ENCODE measurements around the gene PRRX2.

The PRRX2 gene

DNA sequence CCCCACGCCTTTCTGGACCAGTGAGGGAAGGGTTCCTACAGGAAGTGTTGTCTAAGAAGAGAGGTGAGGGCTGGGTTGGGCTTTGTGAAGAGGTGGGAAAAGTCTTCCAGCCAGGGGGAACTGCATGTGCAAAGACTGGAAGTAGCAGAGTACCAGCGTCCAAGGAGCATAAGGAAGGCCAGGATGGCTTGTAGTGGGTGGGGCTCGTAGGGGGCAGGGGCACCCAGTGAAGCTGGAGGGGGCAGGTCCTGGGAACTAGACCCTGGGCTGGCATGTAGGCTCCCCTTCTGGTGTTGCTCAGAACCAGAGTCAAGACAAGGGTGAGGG lies 20.4 kb downstream of the PRRX2 start:
- TF ChIP-seq TOX (CRISPR knock-in tag; IDR thresholded peaks at IDR 0.05; ENCODE audit: borderline replicate concordance) (no peak), PPARA (CRISPR knock-in tag; IDR thresholded peaks at IDR 0.05; ENCODE audit: borderline replicate concordance) (no peak)
- TF ChIP-seq, protein P1, sequence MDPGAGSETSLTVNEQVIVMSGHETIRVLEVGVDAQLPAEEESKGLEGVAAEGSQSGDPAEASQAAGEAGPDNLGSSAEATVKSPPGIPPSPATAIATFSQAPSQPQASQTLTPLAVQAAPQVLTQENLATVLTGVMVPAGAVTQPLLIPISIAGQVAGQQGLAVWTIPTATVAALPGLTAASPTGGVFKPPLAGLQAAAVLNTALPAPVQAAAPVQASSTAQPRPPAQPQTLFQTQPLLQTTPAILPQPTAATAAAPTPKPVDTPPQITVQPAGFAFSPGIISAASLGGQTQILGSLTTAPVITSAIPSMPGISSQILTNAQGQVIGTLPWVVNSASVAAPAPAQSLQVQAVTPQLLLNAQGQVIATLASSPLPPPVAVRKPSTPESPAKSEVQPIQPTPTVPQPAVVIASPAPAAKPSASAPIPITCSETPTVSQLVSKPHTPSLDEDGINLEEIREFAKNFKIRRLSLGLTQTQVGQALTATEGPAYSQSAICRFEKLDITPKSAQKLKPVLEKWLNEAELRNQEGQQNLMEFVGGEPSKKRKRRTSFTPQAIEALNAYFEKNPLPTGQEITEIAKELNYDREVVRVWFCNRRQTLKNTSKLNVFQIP (CRISPR knock-in tag; IDR thresholded peaks at IDR 0.05; ENCODE audit: borderline replicate concordance, low read depth) = no peak
- ATAC-seq = no peak

DNA sequence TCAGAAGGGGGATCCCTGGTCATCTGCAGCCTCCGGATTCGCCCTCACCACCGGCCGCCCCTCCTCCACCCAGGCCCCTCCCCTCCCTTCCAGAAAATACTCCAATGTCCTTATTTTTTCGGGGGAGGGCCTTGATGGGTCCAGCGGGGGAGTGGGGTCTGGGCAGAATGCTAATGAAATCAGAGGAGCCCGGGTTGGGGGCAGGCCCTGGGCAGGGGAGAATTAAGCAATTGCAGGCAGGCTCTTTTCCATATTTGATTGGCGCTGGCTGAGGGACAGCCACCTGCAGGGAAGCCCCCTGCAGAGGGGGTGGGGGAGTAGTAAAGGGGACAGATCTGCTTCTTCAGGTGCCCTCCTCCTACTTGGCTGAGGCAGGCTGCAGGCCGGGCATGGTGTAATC lies 21.3 kb downstream of the PRRX2 start:
- TF ChIP-seq, protein P1 (CRISPR knock-in tag; IDR thresholded peaks at IDR 0.05; ENCODE audit: borderline replicate concordance, low read depth) = no peak
- TF ChIP-seq TCF4 (CRISPR knock-in tag; IDR thresholded peaks at IDR 0.05; ENCODE audit: borderline replicate concordance) (no peak), BACH2 (CRISPR knock-in tag; IDR thresholded peaks at IDR 0.05; ENCODE audit: borderline replicate concordance) (no peak), ZC3H10 (CRISPR knock-in tag; IDR thresholded peaks at IDR 0.05) (no peak)
- no peak for ATAC-seq

DNA sequence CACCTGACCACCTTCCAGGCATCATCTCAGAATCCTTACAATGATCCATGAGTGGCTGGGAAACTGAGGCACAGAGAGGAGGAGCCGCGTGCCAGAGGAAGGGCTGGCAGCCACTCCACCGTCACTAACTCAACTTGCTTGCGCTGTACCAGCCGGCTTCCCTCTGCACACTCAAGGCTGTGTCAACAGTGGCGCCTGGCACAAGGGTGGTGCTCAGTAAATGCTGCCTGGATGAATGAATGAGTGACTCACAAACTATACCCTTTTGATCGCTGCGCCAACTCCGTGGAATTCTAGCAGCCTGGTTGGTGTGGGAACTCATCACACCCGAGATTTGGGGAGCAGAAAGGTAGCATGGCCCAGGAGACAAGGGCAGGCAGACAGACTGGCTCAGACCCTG lies 21.9 kb downstream of the PRRX2 start:
- no peak for ATAC-seq
- no peak for TF ChIP-seq CSDC2 (CRISPR knock-in tag; IDR thresholded peaks at IDR 0.05)
- TF ChIP-seq, protein P1 (CRISPR knock-in tag; IDR thresholded peaks at IDR 0.05; ENCODE audit: borderline replicate concordance, low read depth) = no peak
- TF ChIP-seq RARB (CRISPR knock-in tag; IDR thresholded peaks at IDR 0.05) = no peak

DNA sequence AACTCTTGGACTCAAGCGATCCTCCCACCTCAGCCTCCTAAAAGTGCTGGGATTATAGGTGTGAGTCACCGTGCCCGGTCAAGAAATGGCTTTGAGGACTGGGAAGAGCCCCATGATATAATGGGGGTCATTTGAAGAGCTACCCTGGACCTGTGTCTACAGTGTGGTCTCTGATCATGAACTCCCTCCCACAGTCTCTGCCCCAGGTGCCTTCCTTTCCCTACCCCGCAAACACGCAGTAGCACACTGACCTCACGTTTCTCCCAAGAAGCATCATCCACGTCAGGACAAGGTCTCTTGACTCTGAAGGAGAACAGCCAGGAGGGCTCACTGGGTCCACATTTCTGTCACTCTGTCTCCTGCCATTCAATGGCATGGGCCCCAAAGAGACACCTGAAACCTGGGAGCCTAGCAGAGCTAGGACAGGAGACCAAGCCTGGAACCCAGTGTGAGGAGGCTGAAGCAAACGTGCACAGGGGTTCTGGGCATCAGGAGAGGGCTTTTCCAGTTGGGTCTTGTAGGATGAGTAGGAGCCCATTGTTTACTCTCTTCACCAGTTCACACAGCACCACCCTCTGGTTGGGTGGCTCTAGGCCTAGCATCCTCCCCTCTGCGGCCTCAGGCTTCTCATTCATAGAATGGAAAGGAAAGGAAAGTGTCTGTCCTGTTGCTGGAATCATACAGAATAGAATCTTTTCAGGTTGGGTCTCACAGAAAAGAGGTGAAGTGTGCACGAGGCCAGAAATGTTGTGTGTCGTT lies 23.0 kb downstream of the PRRX2 start:
- TF ChIP-seq, protein P2, sequence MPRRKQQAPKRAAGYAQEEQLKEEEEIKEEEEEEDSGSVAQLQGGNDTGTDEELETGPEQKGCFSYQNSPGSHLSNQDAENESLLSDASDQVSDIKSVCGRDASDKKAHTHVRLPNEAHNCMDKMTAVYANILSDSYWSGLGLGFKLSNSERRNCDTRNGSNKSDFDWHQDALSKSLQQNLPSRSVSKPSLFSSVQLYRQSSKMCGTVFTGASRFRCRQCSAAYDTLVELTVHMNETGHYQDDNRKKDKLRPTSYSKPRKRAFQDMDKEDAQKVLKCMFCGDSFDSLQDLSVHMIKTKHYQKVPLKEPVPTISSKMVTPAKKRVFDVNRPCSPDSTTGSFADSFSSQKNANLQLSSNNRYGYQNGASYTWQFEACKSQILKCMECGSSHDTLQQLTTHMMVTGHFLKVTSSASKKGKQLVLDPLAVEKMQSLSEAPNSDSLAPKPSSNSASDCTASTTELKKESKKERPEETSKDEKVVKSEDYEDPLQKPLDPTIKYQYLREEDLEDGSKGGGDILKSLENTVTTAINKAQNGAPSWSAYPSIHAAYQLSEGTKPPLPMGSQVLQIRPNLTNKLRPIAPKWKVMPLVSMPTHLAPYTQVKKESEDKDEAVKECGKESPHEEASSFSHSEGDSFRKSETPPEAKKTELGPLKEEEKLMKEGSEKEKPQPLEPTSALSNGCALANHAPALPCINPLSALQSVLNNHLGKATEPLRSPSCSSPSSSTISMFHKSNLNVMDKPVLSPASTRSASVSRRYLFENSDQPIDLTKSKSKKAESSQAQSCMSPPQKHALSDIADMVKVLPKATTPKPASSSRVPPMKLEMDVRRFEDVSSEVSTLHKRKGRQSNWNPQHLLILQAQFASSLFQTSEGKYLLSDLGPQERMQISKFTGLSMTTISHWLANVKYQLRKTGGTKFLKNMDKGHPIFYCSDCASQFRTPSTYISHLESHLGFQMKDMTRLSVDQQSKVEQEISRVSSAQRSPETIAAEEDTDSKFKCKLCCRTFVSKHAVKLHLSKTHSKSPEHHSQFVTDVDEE (CRISPR knock-in tag; IDR thresholded peaks at IDR 0.05) = no peak
- TF ChIP-seq, protein P3, sequence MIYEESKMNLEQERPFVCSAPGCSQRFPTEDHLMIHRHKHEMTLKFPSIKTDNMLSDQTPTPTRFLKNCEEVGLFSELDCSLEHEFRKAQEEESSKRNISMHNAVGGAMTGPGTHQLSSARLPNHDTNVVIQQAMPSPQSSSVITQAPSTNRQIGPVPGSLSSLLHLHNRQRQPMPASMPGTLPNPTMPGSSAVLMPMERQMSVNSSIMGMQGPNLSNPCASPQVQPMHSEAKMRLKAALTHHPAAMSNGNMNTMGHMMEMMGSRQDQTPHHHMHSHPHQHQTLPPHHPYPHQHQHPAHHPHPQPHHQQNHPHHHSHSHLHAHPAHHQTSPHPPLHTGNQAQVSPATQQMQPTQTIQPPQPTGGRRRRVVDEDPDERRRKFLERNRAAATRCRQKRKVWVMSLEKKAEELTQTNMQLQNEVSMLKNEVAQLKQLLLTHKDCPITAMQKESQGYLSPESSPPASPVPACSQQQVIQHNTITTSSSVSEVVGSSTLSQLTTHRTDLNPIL (CRISPR knock-in tag; IDR thresholded peaks at IDR 0.05; ENCODE audit: low read depth) = no peak
- no peak for TF ChIP-seq ZNF565 (CRISPR knock-in tag; conservative IDR thresholded peaks at IDR 0.05; ENCODE audit: low read depth)
- TF ChIP-seq ZFP3 (CRISPR knock-in tag; IDR thresholded peaks at IDR 0.05) = peak; percentile 96
- no peak for ATAC-seq

DNA sequence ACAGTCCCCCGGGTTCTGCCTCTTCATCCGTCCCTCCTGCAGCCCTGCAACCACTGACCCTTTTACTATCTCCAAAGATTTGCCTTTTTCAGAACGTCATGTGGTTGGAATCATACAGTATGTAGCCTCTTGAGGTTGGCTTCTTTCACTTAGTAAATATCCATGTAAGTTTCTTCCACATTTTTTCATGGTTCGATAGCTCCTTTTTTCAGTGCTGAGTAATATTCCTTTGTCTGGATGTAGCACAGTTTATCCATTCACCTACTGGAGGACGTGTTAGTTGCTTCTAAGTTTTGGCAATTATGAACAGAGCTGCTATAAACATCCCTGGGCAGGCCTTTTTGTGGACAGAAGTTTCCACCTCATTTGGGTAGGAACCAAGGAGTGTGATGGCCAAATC lies 27.1 kb downstream of the PRRX2 start:
- no peak for ATAC-seq
- TF ChIP-seq OSR1 (CRISPR knock-in tag; IDR thresholded peaks at IDR 0.05) (no peak), BACH2 (CRISPR knock-in tag; IDR thresholded peaks at IDR 0.05; ENCODE audit: borderline replicate concordance) (no peak), RARB (CRISPR knock-in tag; IDR thresholded peaks at IDR 0.05) (no peak), ISL1 (CRISPR knock-in tag; IDR thresholded peaks at IDR 0.05) (no peak), PPARA (CRISPR knock-in tag; IDR thresholded peaks at IDR 0.05; ENCODE audit: borderline replicate concordance) (no peak), ARNTL (CRISPR knock-in tag; IDR thresholded peaks at IDR 0.05; ENCODE audit: borderline replicate concordance, low read depth) (no peak), ZNF70 (CRISPR knock-in tag; IDR thresholded peaks at IDR 0.05) (no peak), CSDC2 (CRISPR knock-in tag; IDR thresholded peaks at IDR 0.05) (no peak), GLIS3 (CRISPR knock-in tag; IDR thresholded peaks at IDR 0.05) (no peak)
- TF ChIP-seq, protein P4, sequence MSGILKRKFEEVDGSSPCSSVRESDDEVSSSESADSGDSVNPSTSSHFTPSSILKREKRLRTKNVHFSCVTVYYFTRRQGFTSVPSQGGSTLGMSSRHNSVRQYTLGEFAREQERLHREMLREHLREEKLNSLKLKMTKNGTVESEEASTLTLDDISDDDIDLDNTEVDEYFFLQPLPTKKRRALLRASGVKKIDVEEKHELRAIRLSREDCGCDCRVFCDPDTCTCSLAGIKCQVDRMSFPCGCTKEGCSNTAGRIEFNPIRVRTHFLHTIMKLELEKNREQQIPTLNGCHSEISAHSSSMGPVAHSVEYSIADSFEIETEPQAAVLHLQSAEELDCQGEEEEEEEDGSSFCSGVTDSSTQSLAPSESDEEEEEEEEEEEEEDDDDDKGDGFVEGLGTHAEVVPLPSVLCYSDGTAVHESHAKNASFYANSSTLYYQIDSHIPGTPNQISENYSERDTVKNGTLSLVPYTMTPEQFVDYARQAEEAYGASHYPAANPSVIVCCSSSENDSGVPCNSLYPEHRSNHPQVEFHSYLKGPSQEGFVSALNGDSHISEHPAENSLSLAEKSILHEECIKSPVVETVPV (CRISPR knock-in tag; IDR thresholded peaks at IDR 0.05) = no peak
- TF ChIP-seq, protein P1 (CRISPR knock-in tag; IDR thresholded peaks at IDR 0.05; ENCODE audit: borderline replicate concordance, low read depth) = no peak
- TF ChIP-seq, protein P5, sequence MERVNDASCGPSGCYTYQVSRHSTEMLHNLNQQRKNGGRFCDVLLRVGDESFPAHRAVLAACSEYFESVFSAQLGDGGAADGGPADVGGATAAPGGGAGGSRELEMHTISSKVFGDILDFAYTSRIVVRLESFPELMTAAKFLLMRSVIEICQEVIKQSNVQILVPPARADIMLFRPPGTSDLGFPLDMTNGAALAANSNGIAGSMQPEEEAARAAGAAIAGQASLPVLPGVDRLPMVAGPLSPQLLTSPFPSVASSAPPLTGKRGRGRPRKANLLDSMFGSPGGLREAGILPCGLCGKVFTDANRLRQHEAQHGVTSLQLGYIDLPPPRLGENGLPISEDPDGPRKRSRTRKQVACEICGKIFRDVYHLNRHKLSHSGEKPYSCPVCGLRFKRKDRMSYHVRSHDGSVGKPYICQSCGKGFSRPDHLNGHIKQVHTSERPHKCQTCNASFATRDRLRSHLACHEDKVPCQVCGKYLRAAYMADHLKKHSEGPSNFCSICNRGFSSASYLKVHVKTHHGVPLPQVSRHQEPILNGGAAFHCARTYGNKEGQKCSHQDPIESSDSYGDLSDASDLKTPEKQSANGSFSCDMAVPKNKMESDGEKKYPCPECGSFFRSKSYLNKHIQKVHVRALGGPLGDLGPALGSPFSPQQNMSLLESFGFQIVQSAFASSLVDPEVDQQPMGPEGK (CRISPR knock-in tag; IDR thresholded peaks at IDR 0.05; ENCODE audit: borderline replicate concordance) = no peak
